ENCODE results near the gene RPL7L1.
A peak's percentile ranks its signal among the peaks of the same experiment; 100 is the strongest.
"Not testable (repeated sequence)": the region's sequence is repeated elsewhere in the genome, so short reads cannot be mapped to it uniquely, and the experiment has no call there.

The RPL7L1 gene

GRCh38 chr6:42890311-42891198, 11.1 kb downstream of the RPL7L1 start:
- peak; percentile 73 to 76 for DNase-seq (ENCODE audit: low read depth in 2 of 2, low spot score in 1 of 2)

GRCh38 chr6:42891199-42891722, 11.8 kb downstream of the RPL7L1 start:
- no peak for DNase-seq (ENCODE audit: low read depth in 2 of 2, low spot score in 1 of 2)

- DNase-seq (ENCODE audit: low read depth in 2 of 2, low spot score in 1 of 2), result not testable (repeated sequence)
These were observed 14.8 kb downstream of the RPL7L1 start for GRCh38 chr6:42894041-42894828.

- no peak for DNase-seq (ENCODE audit: low read depth in 2 of 2, low spot score in 1 of 2)
These were observed 16.8 kb downstream of the RPL7L1 start for GRCh38 chr6:42896178-42896719.

GRCh38 chr6:42898891-42899361, 19.5 kb downstream of the RPL7L1 start:
- peak; percentile 21 to 74 for DNase-seq (ENCODE audit: low read depth in 2 of 2, low spot score in 1 of 2)

- DNase-seq (ENCODE audit: low read depth in 2 of 2, low spot score in 1 of 2), result no peak
These were observed 20.5 kb downstream of the RPL7L1 start for GRCh38 chr6:42899871-42900270.

- peak; percentile 26 to 29 for DNase-seq (ENCODE audit: low read depth in 2 of 2, low spot score in 1 of 2)
These were observed 22.1 kb downstream of the RPL7L1 start for GRCh38 chr6:42901538-42901957.

GRCh38 chr6:42902429-42903263, 23.2 kb downstream of the RPL7L1 start:
- DNase-seq (ENCODE audit: low read depth in 2 of 2, low spot score in 1 of 2), result not testable (repeated sequence)

GRCh38 chr6:42904467-42904866, 25.1 kb downstream of the RPL7L1 start:
- no peak for DNase-seq (ENCODE audit: low read depth in 2 of 2, low spot score in 1 of 2)

- no peak for DNase-seq (ENCODE audit: low read depth in 2 of 2, low spot score in 1 of 2)
These were observed 27.9 kb downstream of the RPL7L1 start for GRCh38 chr6:42907336-42907735.

- no peak for DNase-seq (ENCODE audit: low read depth in 2 of 2, low spot score in 1 of 2)
These were observed 30.4 kb downstream of the RPL7L1 start for GRCh38 chr6:42909835-42910234.

GRCh38 chr6:42911171-42912021, 32.0 kb downstream of the RPL7L1 start:
- no peak for DNase-seq (ENCODE audit: low read depth in 2 of 2, low spot score in 1 of 2)

- DNase-seq (ENCODE audit: low read depth in 2 of 2, low spot score in 1 of 2), result no peak
These were observed 35.1 kb downstream of the RPL7L1 start for GRCh38 chr6:42914546-42914945.

GRCh38 chr6:42915732-42916131, 36.3 kb downstream of the RPL7L1 start, which contains the start of gene PTCRA:
Gene PTCRA (plus strand): TSS chr6:42916053. CDS start chr6:42916070, 17 bp downstream.
- DNase-seq (ENCODE audit: low read depth in 2 of 2, low spot score in 1 of 2), result no peak

GRCh38 chr6:42916288-42916687, 36.9 kb downstream of the RPL7L1 start:
- no peak for DNase-seq (ENCODE audit: low read depth in 2 of 2, low spot score in 1 of 2)

GRCh38 chr6:42921801-42922200, 42.4 kb downstream of the RPL7L1 start:
- DNase-seq (ENCODE audit: low read depth in 2 of 2, low spot score in 1 of 2), result no peak

- no peak for DNase-seq (ENCODE audit: low read depth in 2 of 2, low spot score in 1 of 2)
These were observed 44.2 kb downstream of the RPL7L1 start for GRCh38 chr6:42923666-42924065.

GRCh38 chr6:42925248-42925857, 45.9 kb downstream of the RPL7L1 start:
- no peak for DNase-seq (ENCODE audit: low read depth in 2 of 2, low spot score in 1 of 2)
